HepG2 (cell line): Measurements from ENCODE around the gene HSPA1L. TPM values are rescaled to one million over a fixed set of nuclear protein-coding genes. Genes with fewer than 3 reads are reported as not detected.

Experiments used
- DPF2 ChIP-seq: sonication (generic); formaldehyde crosslinking; IDR thresholded peaks from 2 replicates; pipeline ENCODE4 v1.4.0; 2020; ENCODE audit warnings: mild to moderate bottlenecking, low read depth, missing genetic modification reagents, borderline replicate concordance
- GFI1 ChIP-seq: sonication (generic); formaldehyde crosslinking; IDR thresholded peaks from 2 replicates; pipeline ENCODE4 v1.5.0; 2020; ENCODE audit warnings: missing genetic modification reagents, mild to moderate bottlenecking, borderline replicate concordance
- IKZF4 ChIP-seq: sonication (generic); formaldehyde crosslinking; IDR thresholded peaks from 2 replicates; pipeline ENCODE4 v1.5.1; 2020; ENCODE audit warnings: borderline replicate concordance, mild to moderate bottlenecking, low read depth, missing genetic modification reagents; ENCODE audit errors: not compliant biosample characterization
- KAT2B ChIP-seq: fragments of 150-350 bp; IDR thresholded peaks from 2 replicates; pipeline ENCODE4 v1.6.1; 2014; ENCODE audit warnings: low read depth, low read length, borderline replicate concordance
- PHF21A ChIP-seq: sonication (generic); formaldehyde crosslinking; IDR thresholded peaks from 2 replicates; pipeline ENCODE4 v1.5.0; 2020; ENCODE audit warnings: mild to moderate bottlenecking, missing genetic modification reagents
- RBM39 ChIP-seq: fragments of 200-400 bp; formaldehyde crosslinking; IDR thresholded peaks from one replicate; pipeline ENCODE4 v1.6.1; 2018; ENCODE audit warnings: antibody characterized with exemption, mild to moderate bottlenecking, low read depth, low read length; ENCODE audit not compliant: poor library complexity, severe bottlenecking
- SIX1 ChIP-seq: sonication (generic); formaldehyde crosslinking; IDR thresholded peaks from 2 replicates; pipeline ENCODE4 v1.4.0; 2020; ENCODE audit warnings: missing genetic modification reagents, borderline replicate concordance
- SNAPC2 ChIP-seq: sonication (generic); formaldehyde crosslinking; IDR thresholded peaks from 2 replicates; pipeline ENCODE4 v1.8.1; 2022; ENCODE audit warnings: mild to moderate bottlenecking, missing genetic modification reagents
- YY1 ChIP-seq: IDR thresholded peaks from 2 replicates; pipeline ENCODE4 v1.6.1; 2011; ENCODE audit warnings: low read length, low read depth, moderate library complexity, mild to moderate bottlenecking; ENCODE audit not compliant: insufficient read depth, insufficient replicate concordance
- ZNF282 ChIP-seq: fragments of 450-650 bp; IDR thresholded peaks from 2 replicates; pipeline ENCODE4 v1.6.1; 2018; ENCODE audit not compliant: partially characterized antibody
- ZNF616 ChIP-seq: sonication (generic); formaldehyde crosslinking; IDR thresholded peaks from 2 replicates; pipeline ENCODE4 v1.5.0; 2020; ENCODE audit warnings: low read depth, mild to moderate bottlenecking, missing genetic modification reagents
- ZNF678 ChIP-seq: sonication (generic); formaldehyde crosslinking; IDR thresholded peaks from 2 replicates; pipeline ENCODE4 v1.4.0; 2020; ENCODE audit warnings: mild to moderate bottlenecking, missing genetic modification reagents
- ZNF746 ChIP-seq: sonication (generic); formaldehyde crosslinking; IDR thresholded peaks from 2 replicates; pipeline ENCODE4 v1.8.0; 2022; ENCODE audit warnings: mild to moderate bottlenecking, missing genetic modification reagents
- ZNF772 ChIP-seq: sonication (generic); formaldehyde crosslinking; IDR thresholded peaks from 2 replicates; pipeline ENCODE4 v1.5.0; 2020; ENCODE audit warnings: mild to moderate bottlenecking, missing genetic modification reagents
- polyA plus RNA-seq, 8 experiments: library from polyadenylated mRNA; depleted of rRNA in 3 of 8; stranded (reverse) in 7 of 8; unstranded in 1 of 8; fragments of >200 nt; fragmentation: Illumina TruSeq in 4 of 8; extraction: Trizol in 4 of 8; gene quantifications; 2 replicates each; pipeline versions ENCODE4 v1.2.1 to v1.2.3, GENCODE V29; 2011 to 2016; ENCODE audit warnings: low read depth in 4 of 8, missing spikeins in 1 of 8, mixed read lengths in 1 of 8; ENCODE audit not compliant: insufficient read depth in 1 of 8
- total RNA-seq, 5 experiments: library from RNA; depleted of rRNA; stranded (reverse); fragments of >200 nt; fragmentation: Illumina TruSeq; extraction: Trizol; gene quantifications; 2 replicates each; pipeline ENCODE4 v1.2.3, GENCODE V29; 2016; ENCODE audit warnings: low read depth in 1 of 5
- TF ChIP-seq, protein P1 (sequence below): sonication (generic); formaldehyde crosslinking; IDR thresholded peaks from 2 replicates; pipeline ENCODE4 v1.4.0; 2020; ENCODE audit warnings: low read depth, mild to moderate bottlenecking, missing genetic modification reagents
- TF ChIP-seq, protein P2 (sequence below): sonication (generic); formaldehyde crosslinking; IDR thresholded peaks from 2 replicates; pipeline ENCODE4 v1.4.0; 2020; ENCODE audit warnings: missing genetic modification reagents, borderline replicate concordance
- TF ChIP-seq, protein P3 (sequence below): conservative IDR thresholded peaks from 2 replicates; pipeline ENCODE4 v1.6.1; 2018; ENCODE audit warnings: missing genetic modification reagents
- TF ChIP-seq, protein P4 (sequence below): sonication (generic); formaldehyde crosslinking; IDR thresholded peaks from 2 replicates; pipeline ENCODE4 v1.4.0; 2020; ENCODE audit warnings: mild to moderate bottlenecking, missing genetic modification reagents

Gene HSPA1L
- total and polyA plus RNA-seq, 2 of the 13 experiments (the other 11 are each of a cell fraction or from before 2014, with no cell fraction given), result 0.55 to 1.0 TPM

DNA sequence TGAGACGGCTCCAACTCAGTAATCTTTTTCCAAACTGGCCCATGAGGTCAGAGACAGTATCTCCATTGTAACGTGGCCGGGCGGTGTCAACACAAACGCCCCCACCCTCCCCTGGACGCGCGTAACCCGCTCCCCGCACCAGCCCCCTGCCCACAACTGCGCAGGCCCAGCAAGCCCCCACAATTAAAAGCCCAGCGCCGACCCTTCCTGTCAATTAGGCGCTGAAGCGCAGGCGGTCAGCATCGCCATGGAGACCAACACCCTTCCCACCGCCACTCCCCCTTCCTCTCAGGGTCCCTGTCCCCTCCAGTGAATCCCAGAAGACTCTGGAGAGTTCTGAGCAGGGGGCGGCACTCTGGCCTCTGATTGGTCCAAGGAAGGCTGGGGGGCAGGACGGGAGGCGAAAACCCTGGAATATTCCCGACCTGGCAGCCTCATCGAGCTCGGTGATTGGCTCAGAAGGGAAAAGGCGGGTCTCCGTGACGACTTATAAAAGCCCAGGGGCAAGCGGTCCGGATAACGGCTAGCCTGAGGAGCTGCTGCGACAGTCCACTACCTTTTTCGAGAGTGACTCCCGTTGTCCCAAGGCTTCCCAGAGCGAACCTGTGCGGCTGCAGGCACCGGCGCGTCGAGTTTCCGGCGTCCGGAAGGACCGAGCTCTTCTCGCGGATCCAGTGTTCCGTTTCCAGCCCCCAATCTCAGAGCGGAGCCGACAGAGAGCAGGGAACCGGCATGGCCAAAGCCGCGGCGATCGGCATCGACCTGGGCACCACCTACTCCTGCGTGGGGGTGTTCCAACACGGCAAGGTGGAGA, at the start of gene HSPA1L, which contains the start of gene HSPA1A (continued):
- no peak for TF ChIP-seq ZNF746
- TF ChIP-seq, protein P1, sequence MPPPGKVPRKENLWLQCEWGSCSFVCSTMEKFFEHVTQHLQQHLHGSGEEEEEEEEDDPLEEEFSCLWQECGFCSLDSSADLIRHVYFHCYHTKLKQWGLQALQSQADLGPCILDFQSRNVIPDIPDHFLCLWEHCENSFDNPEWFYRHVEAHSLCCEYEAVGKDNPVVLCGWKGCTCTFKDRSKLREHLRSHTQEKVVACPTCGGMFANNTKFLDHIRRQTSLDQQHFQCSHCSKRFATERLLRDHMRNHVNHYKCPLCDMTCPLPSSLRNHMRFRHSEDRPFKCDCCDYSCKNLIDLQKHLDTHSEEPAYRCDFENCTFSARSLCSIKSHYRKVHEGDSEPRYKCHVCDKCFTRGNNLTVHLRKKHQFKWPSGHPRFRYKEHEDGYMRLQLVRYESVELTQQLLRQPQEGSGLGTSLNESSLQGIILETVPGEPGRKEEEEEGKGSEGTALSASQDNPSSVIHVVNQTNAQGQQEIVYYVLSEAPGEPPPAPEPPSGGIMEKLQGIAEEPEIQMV (CRISPR knock-in tag), result 0 out of 2 replicates have a peak, but pooled peaks have one; percentile 44
- TF ChIP-seq ZNF282, result no peak
- TF ChIP-seq ZNF678, result no peak
- TF ChIP-seq, protein P2, sequence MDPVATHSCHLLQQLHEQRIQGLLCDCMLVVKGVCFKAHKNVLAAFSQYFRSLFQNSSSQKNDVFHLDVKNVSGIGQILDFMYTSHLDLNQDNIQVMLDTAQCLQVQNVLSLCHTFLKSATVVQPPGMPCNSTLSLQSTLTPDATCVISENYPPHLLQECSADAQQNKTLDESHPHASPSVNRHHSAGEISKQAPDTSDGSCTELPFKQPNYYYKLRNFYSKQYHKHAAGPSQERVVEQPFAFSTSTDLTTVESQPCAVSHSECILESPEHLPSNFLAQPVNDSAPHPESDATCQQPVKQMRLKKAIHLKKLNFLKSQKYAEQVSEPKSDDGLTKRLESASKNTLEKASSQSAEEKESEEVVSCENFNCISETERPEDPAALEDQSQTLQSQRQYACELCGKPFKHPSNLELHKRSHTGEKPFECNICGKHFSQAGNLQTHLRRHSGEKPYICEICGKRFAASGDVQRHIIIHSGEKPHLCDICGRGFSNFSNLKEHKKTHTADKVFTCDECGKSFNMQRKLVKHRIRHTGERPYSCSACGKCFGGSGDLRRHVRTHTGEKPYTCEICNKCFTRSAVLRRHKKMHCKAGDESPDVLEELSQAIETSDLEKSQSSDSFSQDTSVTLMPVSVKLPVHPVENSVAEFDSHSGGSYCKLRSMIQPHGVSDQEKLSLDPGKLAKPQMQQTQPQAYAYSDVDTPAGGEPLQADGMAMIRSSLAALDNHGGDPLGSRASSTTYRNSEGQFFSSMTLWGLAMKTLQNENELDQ, result no peak
- no peak for TF ChIP-seq KAT2B
- TF ChIP-seq, protein P3, sequence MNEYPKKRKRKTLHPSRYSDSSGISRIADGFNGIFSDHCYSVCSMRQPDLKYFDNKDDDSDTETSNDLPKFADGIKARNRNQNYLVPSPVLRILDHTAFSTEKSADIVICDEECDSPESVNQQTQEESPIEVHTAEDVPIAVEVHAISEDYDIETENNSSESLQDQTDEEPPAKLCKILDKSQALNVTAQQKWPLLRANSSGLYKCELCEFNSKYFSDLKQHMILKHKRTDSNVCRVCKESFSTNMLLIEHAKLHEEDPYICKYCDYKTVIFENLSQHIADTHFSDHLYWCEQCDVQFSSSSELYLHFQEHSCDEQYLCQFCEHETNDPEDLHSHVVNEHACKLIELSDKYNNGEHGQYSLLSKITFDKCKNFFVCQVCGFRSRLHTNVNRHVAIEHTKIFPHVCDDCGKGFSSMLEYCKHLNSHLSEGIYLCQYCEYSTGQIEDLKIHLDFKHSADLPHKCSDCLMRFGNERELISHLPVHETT, result no peak
- 0 out of 2 replicates have a peak, but pooled peaks have one; percentile 67 for TF ChIP-seq SNAPC2 (CRISPR knock-in tag)
- TF ChIP-seq IKZF4, result peak; percentile 69
- TF ChIP-seq RBM39, result no peak
- peak; percentile 79 for TF ChIP-seq PHF21A (CRISPR knock-in tag)
- TF ChIP-seq ZNF772, result peak; percentile 87; the same call in 1 of the 2 replicates
- TF ChIP-seq ZNF616 (CRISPR knock-in tag), result no peak
- no peak for TF ChIP-seq DPF2 (CRISPR knock-in tag)
- no peak for TF ChIP-seq YY1
- no peak for TF ChIP-seq SIX1 (CRISPR knock-in tag)
- no peak; the same call in 1 of the 2 replicates for TF ChIP-seq GFI1 (CRISPR knock-in tag)
- TF ChIP-seq, protein P4, sequence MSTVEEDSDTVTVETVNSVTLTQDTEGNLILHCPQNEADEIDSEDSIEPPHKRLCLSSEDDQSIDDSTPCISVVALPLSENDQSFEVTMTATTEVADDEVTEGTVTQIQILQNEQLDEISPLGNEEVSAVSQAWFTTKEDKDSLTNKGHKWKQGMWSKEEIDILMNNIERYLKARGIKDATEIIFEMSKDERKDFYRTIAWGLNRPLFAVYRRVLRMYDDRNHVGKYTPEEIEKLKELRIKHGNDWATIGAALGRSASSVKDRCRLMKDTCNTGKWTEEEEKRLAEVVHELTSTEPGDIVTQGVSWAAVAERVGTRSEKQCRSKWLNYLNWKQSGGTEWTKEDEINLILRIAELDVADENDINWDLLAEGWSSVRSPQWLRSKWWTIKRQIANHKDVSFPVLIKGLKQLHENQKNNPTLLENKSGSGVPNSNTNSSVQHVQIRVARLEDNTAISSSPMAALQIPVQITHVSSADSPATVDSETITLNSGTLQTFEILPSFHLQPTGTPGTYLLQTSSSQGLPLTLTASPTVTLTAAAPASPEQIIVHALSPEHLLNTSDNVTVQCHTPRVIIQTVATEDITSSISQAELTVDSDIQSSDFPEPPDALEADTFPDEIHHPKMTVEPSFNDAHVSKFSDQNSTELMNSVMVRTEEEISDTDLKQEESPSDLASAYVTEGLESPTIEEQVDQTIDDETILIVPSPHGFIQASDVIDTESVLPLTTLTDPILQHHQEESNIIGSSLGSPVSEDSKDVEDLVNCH (CRISPR knock-in tag), result no peak
